ENCODE data around the gene ATG4A. TPM values are rescaled to one million over a fixed set of nuclear protein-coding genes. Genes with fewer than 3 reads are reported as not detected.

The ATG4A gene
- total and polyA plus RNA-seq, 7 experiments from 2014 or later, result 6.7 to 16.4 (median 8.7) TPM

DNA sequence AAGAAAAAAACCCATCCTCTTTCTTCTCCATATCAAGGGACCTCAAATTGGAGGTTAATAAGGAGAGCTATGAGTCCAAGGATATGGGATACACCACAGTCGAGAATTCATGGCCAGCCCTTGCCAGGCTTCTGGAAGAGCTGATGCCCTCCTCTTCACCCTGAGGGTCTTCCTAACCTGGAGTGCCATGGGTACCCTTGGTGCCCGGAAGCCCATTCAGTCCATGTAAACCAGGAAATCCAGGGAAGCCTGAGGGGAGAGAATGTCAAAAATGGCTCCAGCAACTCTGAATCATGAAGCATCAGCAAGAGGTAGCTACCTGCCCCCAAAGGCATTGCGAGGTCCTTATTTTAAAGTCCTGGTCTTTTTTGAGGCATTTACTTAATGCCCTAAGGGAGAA is 78.2 kb downstream of the ATG4A start:
- no peak for DNase-seq

DNA sequence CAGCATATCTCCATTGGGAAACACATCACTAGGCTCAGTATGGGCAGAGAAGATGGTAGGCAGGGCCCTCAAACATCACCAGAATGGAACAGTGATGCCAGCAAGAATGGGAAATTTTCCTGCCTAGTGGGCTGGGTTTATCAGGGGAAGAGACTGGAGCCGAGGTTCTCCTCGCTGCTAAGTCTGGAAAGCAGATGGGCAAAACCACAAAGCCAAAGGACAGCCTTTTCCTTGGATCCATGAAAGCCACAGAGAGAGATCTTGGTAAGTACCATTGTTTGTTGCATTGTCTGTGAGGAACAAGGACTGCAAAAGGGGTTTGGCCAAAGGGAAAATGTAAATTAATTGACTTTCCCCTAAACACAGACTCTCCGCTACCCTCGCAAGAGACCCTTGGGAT is 80.1 kb downstream of the ATG4A start:
- H3K27ac ChIP-seq (ENCODE audit: low read depth, low read length), result no peak overlapping the region
- ChIA-PET CTCF (no interaction called here), POLR2A (no interaction called here)
- H3K9me3 ChIP-seq (ENCODE audit: control insufficient read depth in 2 of 3, low read length in 3 of 3), result no peaks in the 10 kb centered on the region
- ATAC-seq (no peak), DNase-seq (no peak)
- Mint-ChIP-seq H3K4me1 (no peaks in the 10 kb centered on the region), H3K27me3 (no peaks in the 10 kb centered on the region), H3K27ac (no peak overlapping the region), H3K36me3 (no peaks in the 10 kb centered on the region), H3K4me3 (no peak overlapping the region), H3K9me3 (no peaks in the 10 kb centered on the region)
- H3K4me3 ChIP-seq (ENCODE audit: low read length), result no peak overlapping the region
- intact Hi-C loops (cut with micrococcal nuclease), result no loop called here
- H3K27me3 ChIP-seq (ENCODE audit: control insufficient read depth in 2 of 2, insufficient read depth in 2 of 2, low read length in 2 of 2), result no peaks in the 10 kb centered on the region
- H3K36me3 ChIP-seq (ENCODE audit: control insufficient read depth in 2 of 3, insufficient read depth in 3 of 3, low read length in 3 of 3), result no peaks in the 10 kb centered on the region
- no peaks in the 10 kb centered on the region for H3K4me1 ChIP-seq (ENCODE audit: control insufficient read depth in 2 of 2, insufficient read depth in 2 of 2, low read length in 2 of 2)

More for the DNA sequence above, 78.2 kb downstream of the ATG4A start:
- intact Hi-C loops (cut with micrococcal nuclease), result no loop called here
- no peak for ATAC-seq
- no peaks in the 10 kb centered on the region for H3K27me3 ChIP-seq (ENCODE audit: control insufficient read depth in 2 of 2, insufficient read depth in 2 of 2, low read length in 2 of 2)
- no peaks in the 10 kb centered on the region for H3K9me3 ChIP-seq (ENCODE audit: control insufficient read depth in 2 of 3, low read length in 3 of 3)
- Mint-ChIP-seq H3K27ac (no peak overlapping the region), H3K9me3 (no peaks in the 10 kb centered on the region), H3K4me3 (no peak overlapping the region), H3K36me3 (no peaks in the 10 kb centered on the region), H3K27me3 (no peaks in the 10 kb centered on the region), H3K4me1 (no peaks in the 10 kb centered on the region)
- H3K27ac ChIP-seq (ENCODE audit: low read depth, low read length), result no peak overlapping the region
- CTCF ChIA-PET, result no interaction called here
- no peak overlapping the region for H3K4me3 ChIP-seq (ENCODE audit: low read length)
- POLR2A ChIA-PET, result no interaction called here
- H3K4me1 ChIP-seq (ENCODE audit: control insufficient read depth in 2 of 2, insufficient read depth in 2 of 2, low read length in 2 of 2), result no peaks in the 10 kb centered on the region
- H3K36me3 ChIP-seq (ENCODE audit: control insufficient read depth in 2 of 3, insufficient read depth in 3 of 3, low read length in 3 of 3), result no peaks in the 10 kb centered on the region

DNA sequence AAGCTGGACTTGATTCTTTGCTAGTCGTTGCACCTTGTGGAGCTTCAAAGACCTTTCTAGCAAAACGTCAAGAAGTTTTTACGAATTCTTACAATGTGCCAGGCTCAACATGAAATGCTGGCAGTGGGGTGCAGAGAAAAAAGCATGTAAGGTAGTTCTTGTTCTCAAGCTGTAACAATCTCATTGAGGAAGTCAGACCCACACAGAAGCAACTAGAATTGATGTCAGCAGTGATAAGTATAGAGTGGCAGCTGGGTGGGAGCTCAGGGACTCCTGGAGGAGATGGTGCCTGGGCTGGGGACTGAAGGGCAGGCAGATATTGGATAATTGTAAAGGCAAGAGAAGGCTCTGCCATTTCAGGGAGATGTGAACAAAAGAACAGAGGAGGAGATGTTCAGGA is 82.3 kb downstream of the ATG4A start:
- H3K4me1 Mint-ChIP-seq, result no peaks in the 10 kb centered on the region
- H3K27me3 Mint-ChIP-seq, result no peaks in the 10 kb centered on the region
- H3K4me3 Mint-ChIP-seq, result no peak overlapping the region
- no peaks in the 10 kb centered on the region for H3K27me3 ChIP-seq (ENCODE audit: control insufficient read depth in 2 of 2, insufficient read depth in 2 of 2, low read length in 2 of 2)
- no peaks in the 10 kb centered on the region for H3K36me3 ChIP-seq (ENCODE audit: control insufficient read depth in 2 of 3, insufficient read depth in 3 of 3, low read length in 3 of 3)
- POLR2A ChIA-PET, result no interaction called here
- H3K9me3 Mint-ChIP-seq, result no peaks in the 10 kb centered on the region
- CTCF ChIA-PET, result no interaction called here
- DNase-seq (no peak), ATAC-seq (no peak)
- H3K27ac Mint-ChIP-seq, result no peak overlapping the region
- H3K27ac ChIP-seq (ENCODE audit: low read depth, low read length), result no peak overlapping the region
- no peaks in the 10 kb centered on the region for H3K36me3 Mint-ChIP-seq
- H3K4me1 ChIP-seq (ENCODE audit: control insufficient read depth in 2 of 2, insufficient read depth in 2 of 2, low read length in 2 of 2), result no peaks in the 10 kb centered on the region
- no peaks in the 10 kb centered on the region for H3K9me3 ChIP-seq (ENCODE audit: control insufficient read depth in 2 of 3, low read length in 3 of 3)
- intact Hi-C loops (cut with micrococcal nuclease), result no loop called here
- no peak overlapping the region for H3K4me3 ChIP-seq (ENCODE audit: low read length)

DNA sequence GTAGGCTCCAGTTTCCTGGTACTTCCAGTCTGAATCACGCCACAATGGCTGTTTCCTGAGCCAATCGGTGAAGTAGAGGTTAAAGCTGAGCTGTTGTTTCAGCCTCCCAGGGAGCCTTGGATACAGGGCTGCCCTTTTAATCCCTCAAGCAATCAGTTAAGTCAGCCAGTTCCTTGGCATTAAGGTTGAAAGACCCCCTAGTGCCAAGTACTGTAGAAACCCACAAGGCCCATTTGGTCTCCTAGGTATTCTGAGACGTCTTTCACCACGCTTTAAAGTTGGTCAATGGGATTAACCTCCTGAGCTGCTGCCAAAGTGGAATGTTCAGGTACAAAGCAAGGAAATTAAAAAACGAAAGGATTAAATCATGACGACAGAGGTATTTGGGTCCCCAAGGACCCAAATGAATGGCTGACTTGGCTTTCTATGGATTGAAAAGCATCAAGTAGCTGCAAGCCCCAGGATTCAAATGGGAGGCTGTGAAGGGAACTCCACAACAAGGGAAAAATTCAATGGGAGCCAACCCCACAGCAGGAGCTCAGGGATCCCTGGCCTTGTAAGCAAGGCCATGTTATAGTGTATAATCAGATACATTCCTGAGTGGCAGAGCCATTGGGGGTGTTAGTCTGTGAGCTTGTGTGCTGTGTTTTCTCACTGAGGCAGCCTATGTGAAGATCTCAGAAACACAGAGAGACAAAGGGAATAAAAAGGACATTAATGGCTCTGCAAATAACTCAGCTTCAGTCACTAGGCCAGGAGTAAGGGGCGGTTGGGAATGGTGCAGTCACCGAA is 86.0 kb downstream of the ATG4A start:
- Mint-ChIP-seq H3K9me3 (no peaks in the 10 kb centered on the region), H3K27ac (no peak overlapping the region), H3K4me3 (no peak overlapping the region), H3K4me1 (no peaks in the 10 kb centered on the region), H3K36me3 (no peaks in the 10 kb centered on the region), H3K27me3 (no peaks in the 10 kb centered on the region)
- ATAC-seq (no peak), DNase-seq (no peak)
- intact Hi-C loops (cut with micrococcal nuclease), result no loop called here
- Histone ChIP-seq H3K27ac (ENCODE audit: low read depth, low read length) (no peak overlapping the region), H3K4me3 (ENCODE audit: low read length) (no peak overlapping the region), H3K9me3 (ENCODE audit: control insufficient read depth in 2 of 3, low read length in 3 of 3) (no peaks in the 10 kb centered on the region), H3K27me3 (ENCODE audit: control insufficient read depth in 2 of 2, insufficient read depth in 2 of 2, low read length in 2 of 2) (no peaks in the 10 kb centered on the region), H3K4me1 (ENCODE audit: control insufficient read depth in 2 of 2, insufficient read depth in 2 of 2, low read length in 2 of 2) (no peaks in the 10 kb centered on the region), H3K36me3 (ENCODE audit: control insufficient read depth in 2 of 3, insufficient read depth in 3 of 3, low read length in 3 of 3) (no peaks in the 10 kb centered on the region)
- CTCF ChIA-PET, result no interaction called here
- POLR2A ChIA-PET, result no interaction called here

DNA sequence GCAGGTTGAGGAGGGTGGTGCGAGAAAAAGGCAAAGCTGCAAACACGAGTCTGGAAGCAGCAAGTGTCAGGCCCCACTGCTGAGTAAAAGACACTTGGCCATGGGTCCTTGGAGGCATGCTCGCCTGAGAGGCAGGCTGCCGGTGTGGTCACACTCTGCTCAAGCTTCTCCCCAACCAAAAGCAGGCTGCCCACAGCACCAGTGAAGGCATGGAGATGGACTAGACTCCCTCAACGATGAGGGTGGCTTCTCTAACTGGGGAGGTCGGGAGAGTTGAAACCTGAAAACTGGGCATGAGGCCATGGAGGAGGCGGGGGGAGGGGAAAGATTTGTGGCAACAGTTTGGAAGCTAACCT is 86.5 kb downstream of the ATG4A start:
- POLR2A ChIA-PET, result no interaction called here

DNA sequence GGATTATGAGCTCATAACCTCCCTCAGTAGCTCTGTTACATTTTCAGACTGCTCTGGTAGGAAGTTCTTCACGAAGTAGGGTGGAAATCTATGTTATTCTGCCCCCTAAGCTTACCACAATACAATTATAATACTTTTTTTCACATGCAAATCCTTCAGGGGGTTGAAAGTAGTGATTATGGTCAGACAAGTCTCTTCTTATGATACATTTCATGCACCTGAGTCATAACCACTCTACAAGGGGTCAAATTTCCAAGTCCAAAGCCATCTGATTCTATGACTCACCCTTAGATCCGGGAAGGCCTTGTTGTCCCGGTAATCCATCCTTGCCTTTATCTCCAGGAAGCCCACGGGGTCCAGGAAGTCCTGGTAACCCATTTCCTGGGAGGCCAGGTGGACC is 95.2 kb downstream of the ATG4A start:
- H3K9me3 Mint-ChIP-seq, result no peaks in the 10 kb centered on the region
- CTCF ChIA-PET, result no interaction called here
- Histone ChIP-seq H3K4me1 (ENCODE audit: control insufficient read depth in 2 of 2, insufficient read depth in 2 of 2, low read length in 2 of 2) (no peaks in the 10 kb centered on the region), H3K27ac (ENCODE audit: low read depth, low read length) (no peak overlapping the region), H3K4me3 (ENCODE audit: low read length) (no peak overlapping the region), H3K27me3 (ENCODE audit: control insufficient read depth in 2 of 2, insufficient read depth in 2 of 2, low read length in 2 of 2) (no peaks in the 10 kb centered on the region), H3K36me3 (ENCODE audit: control insufficient read depth in 2 of 3, insufficient read depth in 3 of 3, low read length in 3 of 3) (no peaks in the 10 kb centered on the region), H3K9me3 (ENCODE audit: control insufficient read depth in 2 of 3, low read length in 3 of 3) (no peaks in the 10 kb centered on the region)
- DNase-seq (no peak), ATAC-seq (no peak)
- H3K4me3 Mint-ChIP-seq, result no peak overlapping the region
- intact Hi-C loops (cut with micrococcal nuclease), result no loop called here
- H3K36me3 Mint-ChIP-seq, result no peaks in the 10 kb centered on the region
- no peaks in the 10 kb centered on the region for H3K4me1 Mint-ChIP-seq
- POLR2A ChIA-PET, result no interaction called here
- no peaks in the 10 kb centered on the region for H3K27me3 Mint-ChIP-seq
- H3K27ac Mint-ChIP-seq, result no peak overlapping the region

More for the DNA sequence above, 86.5 kb downstream of the ATG4A start:
- H3K4me3 ChIP-seq (ENCODE audit: low read length), result no peak overlapping the region
- intact Hi-C loops (cut with micrococcal nuclease), result no loop called here
- DNase-seq (no peak), ATAC-seq (no peak)
- Mint-ChIP-seq H3K4me3 (no peak overlapping the region), H3K27me3 (no peaks in the 10 kb centered on the region), H3K4me1 (no peaks in the 10 kb centered on the region), H3K27ac (no peak overlapping the region), H3K9me3 (no peaks in the 10 kb centered on the region), H3K36me3 (no peaks in the 10 kb centered on the region)
- no peaks in the 10 kb centered on the region for H3K4me1 ChIP-seq (ENCODE audit: control insufficient read depth in 2 of 2, insufficient read depth in 2 of 2, low read length in 2 of 2)
- no peaks in the 10 kb centered on the region for H3K9me3 ChIP-seq (ENCODE audit: control insufficient read depth in 2 of 3, low read length in 3 of 3)
- H3K27me3 ChIP-seq (ENCODE audit: control insufficient read depth in 2 of 2, insufficient read depth in 2 of 2, low read length in 2 of 2), result no peaks in the 10 kb centered on the region
- H3K36me3 ChIP-seq (ENCODE audit: control insufficient read depth in 2 of 3, insufficient read depth in 3 of 3, low read length in 3 of 3), result no peaks in the 10 kb centered on the region
- H3K27ac ChIP-seq (ENCODE audit: low read depth, low read length), result no peak overlapping the region
- CTCF ChIA-PET, result no interaction called here

DNA sequence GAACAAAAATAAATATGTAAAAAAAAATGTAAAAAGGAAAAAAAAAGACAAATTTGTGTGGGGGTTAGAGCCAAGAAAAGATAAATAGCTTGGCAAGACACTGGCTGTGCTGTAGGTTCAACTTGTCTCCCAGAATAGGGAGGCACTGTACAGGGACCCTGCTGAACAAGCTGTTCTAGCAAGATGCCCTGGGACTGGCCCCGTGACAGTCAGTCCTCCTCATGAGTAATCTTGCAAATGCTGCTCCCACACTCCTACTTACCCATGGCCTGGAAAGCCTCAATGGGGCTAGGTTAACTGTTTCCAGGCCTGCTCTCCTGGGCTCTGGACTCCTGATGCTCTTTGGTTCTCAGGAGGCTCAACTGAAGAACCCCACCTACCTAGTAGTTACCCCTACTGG is 106.8 kb downstream of the ATG4A start:
- CTCF ChIA-PET, result no interaction called here
- H3K4me1 ChIP-seq (ENCODE audit: control insufficient read depth in 2 of 2, insufficient read depth in 2 of 2, low read length in 2 of 2), result no peaks in the 10 kb centered on the region
- no peaks in the 10 kb centered on the region for H3K9me3 Mint-ChIP-seq

More for the DNA sequence above, 106.8 kb downstream of the ATG4A start:
- H3K27ac ChIP-seq (ENCODE audit: low read depth, low read length), result no peak overlapping the region
- no peak overlapping the region for H3K4me3 ChIP-seq (ENCODE audit: low read length)
- POLR2A ChIA-PET, result no interaction called here
- Mint-ChIP-seq H3K27me3 (peaks cover 0 to 9% (median 7%) of the 10 kb centered on the region in 5 donors), H3K4me3 (no peak overlapping the region), H3K36me3 (no peaks in the 10 kb centered on the region), H3K4me1 (no peaks in the 10 kb centered on the region), H3K27ac (no peak overlapping the region)
- intact Hi-C loops (cut with micrococcal nuclease), result no loop called here
- DNase-seq (no peak), ATAC-seq (no peak)
- no peaks in the 10 kb centered on the region for H3K36me3 ChIP-seq (ENCODE audit: control insufficient read depth in 2 of 3, insufficient read depth in 3 of 3, low read length in 3 of 3)
- no peaks in the 10 kb centered on the region for H3K9me3 ChIP-seq (ENCODE audit: control insufficient read depth in 2 of 3, low read length in 3 of 3)
- no peaks in the 10 kb centered on the region for H3K27me3 ChIP-seq (ENCODE audit: control insufficient read depth in 2 of 2, insufficient read depth in 2 of 2, low read length in 2 of 2)
